ENCODE data around the gene AFAP1L1. TPM values are rescaled to one million over a fixed set of nuclear protein-coding genes. Genes with fewer than 3 reads are reported as not detected.

The AFAP1L1 gene
- total RNA-seq, 1 donor from 2014 or later: 0.36 TPM

DNA sequence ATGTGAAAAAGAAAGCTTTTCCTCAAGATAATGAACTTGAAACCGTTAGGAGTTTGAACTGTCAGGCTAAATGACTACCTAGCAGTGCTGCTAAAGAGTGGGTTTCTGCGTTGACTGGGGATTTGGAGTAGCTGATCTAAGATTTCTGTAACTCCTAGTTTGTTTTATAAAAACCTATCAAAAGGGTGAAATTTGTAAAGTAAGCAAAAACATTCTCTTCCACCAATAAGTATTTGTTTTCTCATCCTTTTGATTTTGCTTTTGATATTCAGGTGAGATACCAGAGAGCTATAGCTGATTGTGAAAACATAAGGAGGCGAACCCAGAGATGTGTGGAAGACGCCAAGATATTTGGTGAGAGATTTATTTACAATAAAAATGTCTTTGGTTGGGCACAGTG lies 77.7 kb downstream of the AFAP1L1 start:
- Histone ChIP-seq H3K9me3 (ENCODE audit: low read depth) (no peaks in the 10 kb centered on the region), H3K4me2 (no peak overlapping the region), H2AFZ (replicated peaks) (no peak overlapping the region), H4K20me1 (ENCODE audit: low read depth) (peaks cover 10% of the 10 kb centered on the region), H3K4me3 (no peak overlapping the region), H3K9ac (no peak overlapping the region), H3K27ac (no peak overlapping the region), H3K79me2 (ENCODE audit: low read depth) (peaks cover 63% of the 10 kb centered on the region), H3F3A (ENCODE audit: low read depth) (peaks cover 18% of the 10 kb centered on the region), H3K4me1 (peaks cover 10% of the 10 kb centered on the region), H3K36me3 (peaks cover 38% of the 10 kb centered on the region), H3K27me3 (no peaks in the 10 kb centered on the region)
- Mint-ChIP-seq H3K9me3 (no peaks in the 10 kb centered on the region), H3K4me1 (peaks cover 20% of the 10 kb centered on the region), H3K27ac (no peak overlapping the region), H3K4me3 (no peak overlapping the region), H3K27me3 (ENCODE audit: insufficient read depth, low read depth) (no peaks in the 10 kb centered on the region), H3K36me3 (peaks cover 32% of the 10 kb centered on the region)
- TF ChIP-seq EZH2 (IDR thresholded peaks at IDR 0.05) (no peak), EZH2phosphoT487 (IDR thresholded peaks at IDR 0.05) (no peak)
- TF ChIP-seq, protein P1, sequence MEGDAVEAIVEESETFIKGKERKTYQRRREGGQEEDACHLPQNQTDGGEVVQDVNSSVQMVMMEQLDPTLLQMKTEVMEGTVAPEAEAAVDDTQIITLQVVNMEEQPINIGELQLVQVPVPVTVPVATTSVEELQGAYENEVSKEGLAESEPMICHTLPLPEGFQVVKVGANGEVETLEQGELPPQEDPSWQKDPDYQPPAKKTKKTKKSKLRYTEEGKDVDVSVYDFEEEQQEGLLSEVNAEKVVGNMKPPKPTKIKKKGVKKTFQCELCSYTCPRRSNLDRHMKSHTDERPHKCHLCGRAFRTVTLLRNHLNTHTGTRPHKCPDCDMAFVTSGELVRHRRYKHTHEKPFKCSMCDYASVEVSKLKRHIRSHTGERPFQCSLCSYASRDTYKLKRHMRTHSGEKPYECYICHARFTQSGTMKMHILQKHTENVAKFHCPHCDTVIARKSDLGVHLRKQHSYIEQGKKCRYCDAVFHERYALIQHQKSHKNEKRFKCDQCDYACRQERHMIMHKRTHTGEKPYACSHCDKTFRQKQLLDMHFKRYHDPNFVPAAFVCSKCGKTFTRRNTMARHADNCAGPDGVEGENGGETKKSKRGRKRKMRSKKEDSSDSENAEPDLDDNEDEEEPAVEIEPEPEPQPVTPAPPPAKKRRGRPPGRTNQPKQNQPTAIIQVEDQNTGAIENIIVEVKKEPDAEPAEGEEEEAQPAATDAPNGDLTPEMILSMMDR (IDR thresholded peaks at IDR 0.05): no peak
- DNase-seq (ENCODE audit: low spot score): no peak

DNA sequence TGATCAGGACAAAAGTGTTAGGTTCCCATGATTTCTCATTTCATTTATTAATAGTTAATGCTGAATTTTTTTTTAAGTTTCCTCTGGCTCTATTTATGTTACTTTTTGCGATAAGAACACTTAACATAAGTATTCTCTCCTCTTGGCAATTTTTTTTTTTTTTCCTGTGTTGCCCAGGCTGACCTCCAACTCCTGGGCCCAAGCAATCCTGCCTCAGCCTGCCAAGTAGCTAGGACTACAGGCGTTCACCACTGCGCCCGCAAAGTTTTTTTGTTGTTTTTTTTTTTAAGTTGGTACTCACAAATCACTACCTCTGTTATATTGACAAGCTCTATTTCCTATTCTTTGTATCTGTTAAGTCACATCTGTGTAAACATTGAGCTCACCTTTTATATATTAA lies 80.5 kb downstream of the AFAP1L1 start:
- Mint-ChIP-seq H3K27me3 (ENCODE audit: insufficient read depth, low read depth) (no peaks in the 10 kb centered on the region), H3K4me1 (peaks cover 9% of the 10 kb centered on the region), H3K27ac (no peak overlapping the region), H3K9me3 (no peaks in the 10 kb centered on the region), H3K36me3 (peaks cover 34% of the 10 kb centered on the region), H3K4me3 (no peak overlapping the region)
- Histone ChIP-seq H3K9me3 (ENCODE audit: low read depth) (no peaks in the 10 kb centered on the region), H4K20me1 (ENCODE audit: low read depth) (peaks cover 8% of the 10 kb centered on the region), H3K4me1 (peaks cover 4% of the 10 kb centered on the region), H3K79me2 (ENCODE audit: low read depth) (peaks cover 60% of the 10 kb centered on the region), H2AFZ (replicated peaks) (no peak overlapping the region), H3K9ac (no peak overlapping the region), H3F3A (ENCODE audit: low read depth) (peaks cover 24% of the 10 kb centered on the region), H3K27me3 (no peaks in the 10 kb centered on the region), H3K36me3 (peaks cover 37% of the 10 kb centered on the region), H3K27ac (no peak overlapping the region), H3K4me2 (no peak overlapping the region), H3K4me3 (no peak overlapping the region)
- TF ChIP-seq, protein P1 (IDR thresholded peaks at IDR 0.05): no peak
- no peak for TF ChIP-seq EZH2 (IDR thresholded peaks at IDR 0.05)
- no peak for TF ChIP-seq EZH2phosphoT487 (IDR thresholded peaks at IDR 0.05)
- no peak for DNase-seq (ENCODE audit: low spot score)

DNA sequence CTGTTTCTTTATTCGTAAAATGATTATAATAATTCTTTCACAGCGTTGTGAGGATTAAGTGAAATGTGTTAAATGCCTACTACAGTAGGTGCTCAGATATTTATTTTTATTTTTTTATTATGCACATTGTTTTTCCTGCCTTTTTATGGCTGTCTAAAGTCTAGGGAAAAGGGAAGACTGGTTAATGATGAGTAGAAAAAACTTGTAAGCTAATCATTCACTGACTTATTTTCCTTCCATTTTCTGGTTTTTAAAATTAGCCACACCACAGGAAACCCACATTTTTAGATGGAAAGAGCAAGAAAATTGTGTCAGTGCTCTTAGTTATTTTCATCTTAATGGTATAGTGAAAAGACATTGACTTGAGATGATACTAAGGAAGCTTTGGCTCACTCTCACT lies 82.3 kb downstream of the AFAP1L1 start:
- H3K4me2 ChIP-seq: no peak overlapping the region
- H3K9me3 Mint-ChIP-seq: no peaks in the 10 kb centered on the region
- no peaks in the 10 kb centered on the region for H4K20me1 ChIP-seq (ENCODE audit: low read depth)

More for the DNA sequence above, 82.3 kb downstream of the AFAP1L1 start:
- Histone ChIP-seq H3K9me3 (ENCODE audit: low read depth) (no peaks in the 10 kb centered on the region), H2AFZ (replicated peaks) (no peak overlapping the region), H3K9ac (no peak overlapping the region), H3K27ac (no peak overlapping the region), H3K4me1 (peaks cover 8% of the 10 kb centered on the region), H3K79me2 (ENCODE audit: low read depth) (peaks cover 54% of the 10 kb centered on the region), H3K36me3 (peaks cover 28% of the 10 kb centered on the region), H3K4me3 (no peak overlapping the region), H3F3A (ENCODE audit: low read depth) (peaks cover 28% of the 10 kb centered on the region), H3K27me3 (no peaks in the 10 kb centered on the region)
- Mint-ChIP-seq H3K4me1 (peaks cover 16% of the 10 kb centered on the region), H3K27ac (no peak overlapping the region), H3K36me3 (peaks cover 27% of the 10 kb centered on the region), H3K4me3 (no peak overlapping the region), H3K27me3 (ENCODE audit: insufficient read depth, low read depth) (peaks cover 2% of the 10 kb centered on the region)
- DNase-seq (ENCODE audit: low spot score): no peak
- TF ChIP-seq EZH2phosphoT487 (IDR thresholded peaks at IDR 0.05): no peak
- TF ChIP-seq EZH2 (IDR thresholded peaks at IDR 0.05): no peak
- TF ChIP-seq, protein P1 (IDR thresholded peaks at IDR 0.05): no peak

Measured in neural progenitor cell (in vitro differentiated cells).